ENCODE data around the gene ZNRF3. TPM values are rescaled to one million over a fixed set of nuclear protein-coding genes. Genes with fewer than 3 reads are reported as not detected.

Gene ZNRF3
- total and polyA plus RNA-seq, 8 donors = 2.4 to 6.8 (median 3.9) TPM

DNA sequence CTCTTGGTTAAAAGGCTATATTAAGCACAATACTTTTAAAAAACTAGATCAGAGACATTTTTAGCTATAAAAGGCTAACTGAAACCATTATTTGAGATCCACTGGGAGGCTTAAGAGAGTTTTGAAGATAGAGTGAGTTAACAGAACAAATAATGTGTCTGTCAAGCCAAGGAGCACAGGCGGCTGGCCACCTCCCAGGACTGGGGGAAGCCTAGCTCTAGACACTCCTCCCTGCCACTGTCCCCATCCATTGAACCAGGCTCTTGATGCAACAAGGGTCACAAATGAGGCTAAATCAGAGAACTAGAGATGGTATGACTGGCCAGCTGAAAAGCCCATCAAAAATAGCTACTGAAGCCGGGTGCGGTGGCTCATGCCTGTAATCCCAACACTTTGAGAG lies 115.3 kb downstream of the ZNRF3 start:
- H3K36me3 ChIP-seq = no peaks in the 10 kb centered on the region
- 81 to 88% methylated on average over 3 of the region's 3 CpGs for WGBS, 2 donors
- DNase-seq (no peak), FAIRE-seq (no peak), ATAC-seq (peak in 2 of 4 donors; percentile 25 to 27)
- H3K27me3 ChIP-seq = no peaks in the 10 kb centered on the region
- H3K27ac ChIP-seq = no peak overlapping the region
- no peaks in the 10 kb centered on the region for H3K9me3 ChIP-seq
- intact Hi-C loops (cut with DNase I) = no loop called here
- no peak overlapping the region for H3K4me3 ChIP-seq
- peaks cover 2 to 12% (median 4%) of the 10 kb centered on the region in 3 donors for H3K4me1 ChIP-seq
- TF ChIP-seq, protein P1, sequence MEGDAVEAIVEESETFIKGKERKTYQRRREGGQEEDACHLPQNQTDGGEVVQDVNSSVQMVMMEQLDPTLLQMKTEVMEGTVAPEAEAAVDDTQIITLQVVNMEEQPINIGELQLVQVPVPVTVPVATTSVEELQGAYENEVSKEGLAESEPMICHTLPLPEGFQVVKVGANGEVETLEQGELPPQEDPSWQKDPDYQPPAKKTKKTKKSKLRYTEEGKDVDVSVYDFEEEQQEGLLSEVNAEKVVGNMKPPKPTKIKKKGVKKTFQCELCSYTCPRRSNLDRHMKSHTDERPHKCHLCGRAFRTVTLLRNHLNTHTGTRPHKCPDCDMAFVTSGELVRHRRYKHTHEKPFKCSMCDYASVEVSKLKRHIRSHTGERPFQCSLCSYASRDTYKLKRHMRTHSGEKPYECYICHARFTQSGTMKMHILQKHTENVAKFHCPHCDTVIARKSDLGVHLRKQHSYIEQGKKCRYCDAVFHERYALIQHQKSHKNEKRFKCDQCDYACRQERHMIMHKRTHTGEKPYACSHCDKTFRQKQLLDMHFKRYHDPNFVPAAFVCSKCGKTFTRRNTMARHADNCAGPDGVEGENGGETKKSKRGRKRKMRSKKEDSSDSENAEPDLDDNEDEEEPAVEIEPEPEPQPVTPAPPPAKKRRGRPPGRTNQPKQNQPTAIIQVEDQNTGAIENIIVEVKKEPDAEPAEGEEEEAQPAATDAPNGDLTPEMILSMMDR (IDR thresholded peaks at IDR 0.05) = no peak

DNA sequence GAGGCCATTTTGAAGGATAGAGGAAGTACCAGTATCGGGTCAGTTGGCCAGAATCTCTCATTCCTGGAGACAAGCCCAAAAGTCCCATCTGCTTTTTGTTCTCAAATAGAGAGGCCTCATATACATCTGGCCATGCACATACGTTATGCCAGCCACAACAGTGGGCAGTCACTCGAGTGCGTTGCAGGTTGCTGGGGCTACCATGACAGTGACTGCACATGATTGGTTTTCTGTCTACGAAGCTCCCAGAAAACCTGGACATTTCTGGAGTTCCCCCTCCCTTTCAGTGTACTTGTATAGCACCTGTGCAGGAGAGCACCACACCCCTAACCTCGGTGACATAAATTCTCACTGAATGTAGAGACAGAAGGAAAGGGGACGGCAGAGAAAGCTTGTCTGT lies 116.1 kb downstream of the ZNRF3 start:
- TF ChIP-seq, protein P1 (IDR thresholded peaks at IDR 0.05) = no peak
- intact Hi-C loops (cut with DNase I) = no loop called here
- Histone ChIP-seq H3K9me3 (no peaks in the 10 kb centered on the region), H3K27me3 (no peaks in the 10 kb centered on the region), H3K27ac (peak overlapping the region in 1 of 4 donors; percentile 18), H3K4me1 (peaks cover 10 to 20% (median 12%) of the 10 kb centered on the region in 3 donors), H3K4me3 (no peak overlapping the region), H3K36me3 (no peaks in the 10 kb centered on the region)
- ATAC-seq (no peak), FAIRE-seq (no peak), DNase-seq (no peak)
- WGBS, 2 donors = 72 to 73% methylated on average over 7 of the region's 7 CpGs

DNA sequence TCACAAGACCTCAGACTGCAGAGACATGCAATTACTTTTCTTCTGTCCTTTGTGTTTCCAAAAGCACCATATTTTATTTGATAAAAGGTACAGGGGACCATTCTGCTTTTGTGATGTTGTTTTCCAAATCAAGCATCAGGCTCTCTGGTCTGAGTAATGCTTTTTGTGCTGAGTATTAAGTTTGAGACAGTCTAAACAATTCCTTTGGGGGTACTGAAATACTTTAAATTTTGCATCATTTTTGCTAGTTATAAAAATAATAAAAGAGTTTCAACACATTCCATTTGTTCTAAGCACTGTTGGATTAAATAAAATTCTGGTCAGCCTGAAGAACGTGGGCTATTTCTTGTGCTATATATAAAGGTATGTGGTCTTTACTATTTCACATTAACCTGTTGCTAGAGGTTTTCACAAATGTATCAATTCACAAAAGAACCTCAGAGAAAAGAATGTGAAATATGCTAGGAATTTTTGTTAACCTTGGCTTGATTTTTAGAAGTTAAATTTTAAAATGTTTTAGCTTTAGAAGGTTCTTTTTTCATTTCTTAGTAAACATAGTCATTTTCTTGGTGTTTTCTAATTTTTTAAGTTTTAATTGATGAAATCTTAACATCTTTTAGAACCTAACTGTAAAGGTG lies 116.7 kb downstream of the ZNRF3 start:
- H3K27me3 ChIP-seq = no peaks in the 10 kb centered on the region
- H3K4me3 ChIP-seq = no peak overlapping the region
- H3K4me1 ChIP-seq = peaks cover 10 to 24% (median 18%) of the 10 kb centered on the region in 3 donors
- intact Hi-C loops (cut with DNase I) = no loop called here
- H3K36me3 ChIP-seq = no peaks in the 10 kb centered on the region
- FAIRE-seq (no peak), DNase-seq (no peak), ATAC-seq (no peak)
- TF ChIP-seq, protein P1 (IDR thresholded peaks at IDR 0.05) = no peak
- peak overlapping the region in 1 of 4 donors; percentile 18 for H3K27ac ChIP-seq
- WGBS, 2 donors = 59 to 67% methylated on average over 1 of the region's 1 CpG
- H3K9me3 ChIP-seq = no peaks in the 10 kb centered on the region

DNA sequence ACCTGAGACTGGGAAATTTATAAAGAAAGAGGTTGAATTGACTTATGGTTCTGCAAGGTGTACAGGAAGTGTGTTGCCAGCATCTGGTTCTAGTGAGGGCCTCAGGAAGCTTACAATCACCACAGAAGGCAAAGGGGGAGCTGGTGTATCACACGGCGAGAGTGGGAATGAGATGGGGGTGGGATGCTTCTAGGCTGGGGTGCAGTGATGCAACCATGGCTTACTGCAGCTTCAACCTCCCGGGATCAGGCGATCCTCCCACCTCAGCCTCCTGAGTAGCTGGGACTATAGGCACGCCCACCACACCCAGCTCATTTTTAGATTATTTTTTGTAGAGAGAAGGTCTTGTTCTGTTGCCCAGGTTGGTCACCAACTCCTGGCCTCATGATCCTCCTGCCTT lies 117.3 kb downstream of the ZNRF3 start:
- Histone ChIP-seq H3K27me3 (no peaks in the 10 kb centered on the region), H3K4me3 (no peak overlapping the region), H3K27ac (no peak overlapping the region), H3K9me3 (no peaks in the 10 kb centered on the region), H3K36me3 (no peaks in the 10 kb centered on the region), H3K4me1 (peaks cover 10 to 30% (median 24%) of the 10 kb centered on the region in 3 donors)
- ATAC-seq = no peak
- FAIRE-seq = no peak
- intact Hi-C loops (cut with DNase I) = no loop called here
- TF ChIP-seq, protein P1 (IDR thresholded peaks at IDR 0.05) = no peak
- no peak for DNase-seq
- 93 to 100% methylated on average over 5 of the region's 5 CpGs for WGBS, 2 donors

DNA sequence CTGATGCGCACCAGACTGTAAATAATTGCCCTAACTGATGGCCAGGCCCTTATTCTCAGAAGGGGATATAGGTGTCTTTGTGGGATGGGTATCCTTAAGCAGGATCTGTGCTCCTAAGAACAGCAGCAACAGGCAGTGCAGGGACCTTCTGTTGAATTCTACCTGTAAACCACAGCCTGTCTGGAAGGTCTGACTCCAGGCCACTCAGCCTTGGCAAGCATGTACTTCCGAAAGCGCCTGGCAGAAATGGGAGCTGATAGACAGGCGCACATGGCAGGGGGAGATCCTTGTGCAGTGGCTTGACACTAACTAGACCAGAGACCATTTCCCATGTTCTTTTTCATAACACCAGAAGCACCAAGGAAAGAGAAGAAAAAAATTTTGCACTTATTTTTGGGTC lies 119.2 kb downstream of the ZNRF3 start:
- TF ChIP-seq, protein P1 (IDR thresholded peaks at IDR 0.05) = no peak
- no peak overlapping the region for H3K27ac ChIP-seq
- intact Hi-C loops (cut with DNase I) = no loop called here
- H3K36me3 ChIP-seq = no peaks in the 10 kb centered on the region
- H3K4me3 ChIP-seq = no peak overlapping the region
- DNase-seq (peak in 1 of 6 donors; percentile 32), ATAC-seq (peak in 1 of 4 donors; percentile 8), FAIRE-seq (no peak)
- 66 to 78% methylated on average over 4 of the region's 4 CpGs for WGBS, 2 donors
- H3K27me3 ChIP-seq = no peaks in the 10 kb centered on the region
- peaks cover 10 to 31% (median 26%) of the 10 kb centered on the region in 3 donors for H3K4me1 ChIP-seq
- H3K9me3 ChIP-seq = no peaks in the 10 kb centered on the region
